HG03439 (cell line): Measurements from ENCODE around the gene CACNB2.
"Not testable (repeated sequence)": the region's sequence is repeated elsewhere in the genome, so short reads cannot be mapped to it uniquely, and the experiment has no call there.

Experiments used
- ATAC-seq: cut with Tn5 transposase; IDR thresholded peaks from one replicate; pipeline ENCODE4 v1.9.1; 2021; ENCODE audit warnings: mild to moderate bottlenecking, moderate library complexity; ENCODE audit not compliant: unreplicated experiment

Gene CACNB2

GRCh38 chr10:18554479-18554878 is 414.3 kb downstream of the CACNB2 start:
- ATAC-seq = no peak

- no peak for ATAC-seq
Measured at GRCh38 chr10:18556522-18557147, 416.4 kb downstream of the CACNB2 start.

GRCh38 chr10:18557960-18558359 is 417.7 kb downstream of the CACNB2 start:
- ATAC-seq = no peak

- ATAC-seq = no peak
Measured at GRCh38 chr10:18561861-18562551, 421.8 kb downstream of the CACNB2 start.

- no peak for ATAC-seq
Measured at GRCh38 chr10:18563003-18563726, 422.9 kb downstream of the CACNB2 start.

GRCh38 chr10:18565006-18565405 is 424.8 kb downstream of the CACNB2 start:
- no peak for ATAC-seq

- no peak for ATAC-seq
Measured at GRCh38 chr10:18566177-18566576, 426.0 kb downstream of the CACNB2 start.

GRCh38 chr10:18567343-18567856 is 427.2 kb downstream of the CACNB2 start:
- no peak for ATAC-seq

- not testable (repeated sequence) for ATAC-seq
Measured at GRCh38 chr10:18570386-18570785, 430.2 kb downstream of the CACNB2 start.

- ATAC-seq = no peak
Measured at GRCh38 chr10:18571076-18571475, 430.9 kb downstream of the CACNB2 start.

- ATAC-seq = no peak
Measured at GRCh38 chr10:18571780-18572179, 431.6 kb downstream of the CACNB2 start.

- ATAC-seq = no peak
Measured at GRCh38 chr10:18572959-18573561, 432.8 kb downstream of the CACNB2 start.

GRCh38 chr10:18576586-18576985 is 436.4 kb downstream of the CACNB2 start:
- no peak for ATAC-seq

GRCh38 chr10:18577823-18578685 is 437.8 kb downstream of the CACNB2 start:
- no peak for ATAC-seq

- ATAC-seq = no peak
Measured at GRCh38 chr10:18582803-18583202, 442.6 kb downstream of the CACNB2 start.

GRCh38 chr10:18583575-18584270 is 443.5 kb downstream of the CACNB2 start:
- ATAC-seq = no peak

GRCh38 chr10:18586637-18587036 is 446.4 kb downstream of the CACNB2 start:
- not testable (repeated sequence) for ATAC-seq

- not testable (repeated sequence) for ATAC-seq
Measured at GRCh38 chr10:18591141-18591540, 450.9 kb downstream of the CACNB2 start.
